ENCODE data around the gene ATG2A. TPM values are rescaled to one million over a fixed set of nuclear protein-coding genes. Genes with fewer than 3 reads are reported as not detected.

ATG2A gene
- total RNA-seq, 1 experiment from 2014 or later, result 24.7 TPM

DNA sequence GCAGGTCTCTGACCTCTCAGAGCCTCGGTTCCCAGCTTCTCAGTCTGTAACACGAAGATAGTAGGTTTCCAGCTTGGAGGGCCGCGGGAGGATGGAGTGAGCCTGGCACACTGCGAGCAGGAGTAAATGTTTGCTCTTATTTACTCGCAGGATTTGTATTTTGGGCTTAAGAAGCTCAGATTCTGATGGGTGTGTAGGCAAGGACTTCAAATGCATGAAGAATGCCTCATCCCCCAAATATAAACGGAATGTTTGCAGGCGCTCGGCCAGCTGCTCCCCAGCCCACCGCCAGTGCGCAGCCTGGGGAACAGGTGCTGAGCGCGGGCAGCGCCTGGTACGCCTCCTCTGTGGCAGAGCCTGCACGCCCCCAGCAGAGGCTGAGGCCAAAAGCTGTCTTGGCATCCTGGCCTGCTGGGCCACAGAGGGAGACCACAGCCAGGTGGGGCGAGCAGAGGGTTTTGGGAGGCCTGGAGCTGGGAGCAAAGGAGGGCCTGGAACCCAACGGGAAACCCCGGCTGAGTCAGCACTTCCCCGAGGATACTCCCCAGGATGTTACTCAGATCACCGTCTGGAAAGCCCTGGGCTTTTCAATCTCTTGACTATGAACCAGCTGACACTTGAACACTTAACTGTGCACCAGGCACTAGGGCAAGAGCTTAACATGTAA lies 48.0 kb downstream of the ATG2A start:
- H3K79me2 ChIP-seq (ENCODE audit: insufficient read depth, low read length), result peaks cover 93% of the 10 kb centered on the region
- peak overlapping the region; percentile 28; the same call in 1 of the 2 replicates for H3K4me2 ChIP-seq (ENCODE audit: low read length)
- no peak overlapping the region for H3K27ac ChIP-seq (ENCODE audit: low read depth, low read length)
- RAD21 ChIA-PET (ENCODE audit: low non-redundant PET in 1 of 2, low total read pairs in 2 of 2, uncharacterized antibody in 2 of 2, unreplicated experiment in 2 of 2), result no interaction called here
- POLR2A ChIA-PET, result interaction anchor here (0.7 kb wide), 1 partner anchor 13 kb away, joined by 5 read pairs; no protein-coding TSS in a partner anchor
- H2AFZ ChIP-seq (ENCODE audit: low read depth, low read length, poor library complexity, severe bottlenecking), result no peak overlapping the region
- no peak overlapping the region for H3K9ac ChIP-seq (ENCODE audit: low read length)
- H3K27me3 ChIP-seq (ENCODE audit: insufficient read depth, low read length), result no peaks in the 10 kb centered on the region
- no peak for ATAC-seq
- no peak overlapping the region for H3K4me3 ChIP-seq (replicated peaks in 1 of 2; ENCODE audit: low read depth in 1 of 2, low read length in 2 of 2)
- peaks cover 22 to 38% of the 10 kb centered on the region in 2 experiments for H3K36me3 ChIP-seq (ENCODE audit: control insufficient read depth in 1 of 2, insufficient read depth in 2 of 2, low read length in 2 of 2)
- CTCF ChIA-PET, result interaction anchor here (1.4 to 1.5 kb wide), 2 partner anchors 19 to 21 kb away, joined by 3 to 4 read pairs; no protein-coding TSS in a partner anchor
- H3K9me2 ChIP-seq (ENCODE audit: insufficient read depth), result no peaks in the 10 kb centered on the region
- intact Hi-C loops (cut with micrococcal nuclease), result no loop called here
- BruUV-seq (replicated peaks), result no TSS peak
- DNase-seq (ENCODE audit: low read depth, low spot score), result no peak
- no peak for TF ChIP-seq SRF (IDR thresholded peaks at IDR 0.05; ENCODE audit: low read depth)
- TF ChIP-seq, protein P1, sequence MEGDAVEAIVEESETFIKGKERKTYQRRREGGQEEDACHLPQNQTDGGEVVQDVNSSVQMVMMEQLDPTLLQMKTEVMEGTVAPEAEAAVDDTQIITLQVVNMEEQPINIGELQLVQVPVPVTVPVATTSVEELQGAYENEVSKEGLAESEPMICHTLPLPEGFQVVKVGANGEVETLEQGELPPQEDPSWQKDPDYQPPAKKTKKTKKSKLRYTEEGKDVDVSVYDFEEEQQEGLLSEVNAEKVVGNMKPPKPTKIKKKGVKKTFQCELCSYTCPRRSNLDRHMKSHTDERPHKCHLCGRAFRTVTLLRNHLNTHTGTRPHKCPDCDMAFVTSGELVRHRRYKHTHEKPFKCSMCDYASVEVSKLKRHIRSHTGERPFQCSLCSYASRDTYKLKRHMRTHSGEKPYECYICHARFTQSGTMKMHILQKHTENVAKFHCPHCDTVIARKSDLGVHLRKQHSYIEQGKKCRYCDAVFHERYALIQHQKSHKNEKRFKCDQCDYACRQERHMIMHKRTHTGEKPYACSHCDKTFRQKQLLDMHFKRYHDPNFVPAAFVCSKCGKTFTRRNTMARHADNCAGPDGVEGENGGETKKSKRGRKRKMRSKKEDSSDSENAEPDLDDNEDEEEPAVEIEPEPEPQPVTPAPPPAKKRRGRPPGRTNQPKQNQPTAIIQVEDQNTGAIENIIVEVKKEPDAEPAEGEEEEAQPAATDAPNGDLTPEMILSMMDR (IDR thresholded peaks at IDR 0.05 in 2 of 3, conservative IDR thresholded peaks at IDR 0.05 in 1 of 3; ENCODE audit: borderline replicate concordance in 1 of 3, insufficient read depth in 1 of 3, low read depth in 2 of 3, low read length in 2 of 3), result no peak
- no peak for TF ChIP-seq POLR2A (IDR thresholded peaks at IDR 0.05; ENCODE audit: borderline replicate concordance, extremely low read depth, insufficient read depth, insufficient read length)
- no peak for TF ChIP-seq ELF1 (IDR thresholded peaks at IDR 0.05; ENCODE audit: borderline replicate concordance, low read depth)
- H3K9me3 ChIP-seq (ENCODE audit: control insufficient read depth in 1 of 2, insufficient read depth in 1 of 2, low read depth in 1 of 2, low read length in 2 of 2), result no peaks in the 10 kb centered on the region
- peaks cover 6 to 73% of the 10 kb centered on the region in 2 experiments; a peak in 3 of 4 replicates for H3K4me1 ChIP-seq (ENCODE audit: control insufficient read depth in 1 of 2, insufficient read depth in 2 of 2, low read length in 2 of 2)
- no peaks in the 10 kb centered on the region for H4K20me1 ChIP-seq (ENCODE audit: insufficient read depth)

Measured in HCT116 (cell line).